Erythroblast (primary cell): ENCODE data around the gene CCM2.

Source experiments
- DNase-seq, 2 experiments: peaks; one replicate each; lab custom pipeline; 2025; lab: John Stamatoyannopoulos, UW
- GATA1 ChIP-seq: IDR thresholded peaks from 2 replicates; pipeline ENCODE4 v1.6.1; 2011; ENCODE audit warnings: low read depth, mild to moderate bottlenecking, control low read depth, low read length, moderate library complexity
- POLR2A ChIP-seq: IDR thresholded peaks from 2 replicates; pipeline ENCODE4 v1.6.1; 2011; ENCODE audit warnings: mild to moderate bottlenecking, low read length

Gene CCM2

GRCh38 chr7:45123913-45124710, 124.1 kb downstream of the CCM2 start:
- TF ChIP-seq GATA1 (no peak), POLR2A (no peak)
- no peak for DNase-seq

- no peak for TF ChIP-seq POLR2A
- no peak for TF ChIP-seq GATA1
- DNase-seq: no peak
These were observed 125.3 kb downstream of the CCM2 start for GRCh38 chr7:45125193-45125904.
